NCI-H510A treated with DMSO at 0.1 percent for 48 hours (cell line): ENCODE data around the gene AZIN2.
"Not testable (repeated sequence)": the region's sequence is repeated elsewhere in the genome, so short reads cannot be mapped to it uniquely, and the experiment has no call there.

Experiments
- DNase-seq: peaks from one replicate; lab custom pipeline; 2025; lab: John Stamatoyannopoulos, UW

The AZIN2 gene

GRCh38 chr1:33094971-33095604, 14.1 kb downstream of the AZIN2 start:
- peak; percentile 79 for DNase-seq

GRCh38 chr1:33096363-33097005, 15.5 kb downstream of the AZIN2 start:
- DNase-seq = no peak

- no peak for DNase-seq
Observed at GRCh38 chr1:33097137-33097611, 16.2 kb downstream of the AZIN2 start.

- no peak for DNase-seq
Observed at GRCh38 chr1:33097762-33098161, 16.8 kb downstream of the AZIN2 start.

- no peak for DNase-seq
Observed at GRCh38 chr1:33098371-33098770, 17.4 kb downstream of the AZIN2 start.

GRCh38 chr1:33099290-33100118, 18.6 kb downstream of the AZIN2 start:
- no peak for DNase-seq

- not testable (repeated sequence) for DNase-seq
Observed at GRCh38 chr1:33100119-33100415, 19.1 kb downstream of the AZIN2 start.

- no peak for DNase-seq
Observed at GRCh38 chr1:33110477-33110876, 29.5 kb downstream of the AZIN2 start.

GRCh38 chr1:33111965-33112364, 31.0 kb downstream of the AZIN2 start:
- DNase-seq = no peak

GRCh38 chr1:33117440-33118085, 36.6 kb downstream of the AZIN2 start:
- no peak for DNase-seq

- DNase-seq = no peak
Observed at GRCh38 chr1:33118274-33118673, 37.3 kb downstream of the AZIN2 start.

GRCh38 chr1:33119050-33119449, 38.1 kb downstream of the AZIN2 start:
- no peak for DNase-seq

- no peak for DNase-seq
Observed at GRCh38 chr1:33119532-33120217, 38.7 kb downstream of the AZIN2 start.

- no peak for DNase-seq
Observed at GRCh38 chr1:33120436-33121231, 39.7 kb downstream of the AZIN2 start.

- DNase-seq = no peak
Observed at GRCh38 chr1:33121728-33122127, 40.8 kb downstream of the AZIN2 start.

- DNase-seq = no peak
Observed at GRCh38 chr1:33122483-33123178, 41.7 kb downstream of the AZIN2 start.

GRCh38 chr1:33123266-33123665, 42.3 kb downstream of the AZIN2 start:
- no peak for DNase-seq

- not testable (repeated sequence) for DNase-seq
Observed at GRCh38 chr1:33124647-33125046, 43.7 kb downstream of the AZIN2 start.

GRCh38 chr1:33126411-33127000, 45.6 kb downstream of the AZIN2 start:
- no peak for DNase-seq
